Hepatocyte (in vitro differentiated cells): ENCODE results near the gene PRM3. TPM values are rescaled to one million over a fixed set of nuclear protein-coding genes. Genes with fewer than 3 reads are reported as not detected.

Experiments
- DNase-seq: peaks from one replicate; pipeline ENCODE4 v3.0.0-alpha.2; 2016; ENCODE audit warnings: low spot score
- H2AFZ ChIP-seq: fragments of 200-600 bp; sonication (generic); 2 replicates; pipeline ENCODE4 v1.6.0; 2016; ENCODE audit warnings: antibody characterized with exemption, mild to moderate bottlenecking
- H3K27ac ChIP-seq: fragments of 200-600 bp; sonication (generic); 2 replicates; pipeline ENCODE4 v1.5.1; 2016; ENCODE audit warnings: mild to moderate bottlenecking
- H3K27me3 ChIP-seq: fragments of 200-600 bp; sonication (generic); 2 replicates; pipeline ENCODE4 v1.6.1; 2016
- H3K36me3 ChIP-seq: fragments of 200-600 bp; sonication (generic); replicated peaks from 2 replicates; pipeline ENCODE4 v1.5.1; 2016; ENCODE audit warnings: low read depth; ENCODE audit not compliant: insufficient read depth
- H3K4me1 ChIP-seq: fragments of 200-600 bp; sonication (generic); 2 replicates; pipeline ENCODE4 v1.5.1; 2016; ENCODE audit warnings: mild to moderate bottlenecking, moderate library complexity; ENCODE audit not compliant: insufficient read depth
- H3K4me2 ChIP-seq: fragments of 200-600 bp; sonication (generic); 2 replicates; pipeline ENCODE4 v1.6.0; 2016
- H3K4me3 ChIP-seq: fragments of 200-600 bp; sonication (generic); 2 replicates; pipeline ENCODE4 v1.5.1; 2016; ENCODE audit warnings: mild to moderate bottlenecking
- H3K79me2 ChIP-seq: fragments of 200-600 bp; sonication (generic); 2 replicates; pipeline ENCODE4 v1.6.0; 2017; ENCODE audit warnings: mild to moderate bottlenecking
- H3K9me2 ChIP-seq: fragments of 200-600 bp; sonication (generic); replicated peaks from 2 replicates; pipeline ENCODE4 v1.6.0; 2017; ENCODE audit warnings: mild to moderate bottlenecking; ENCODE audit not compliant: insufficient read depth
- H3K9me3 ChIP-seq: fragments of 200-600 bp; sonication (generic); 2 replicates; pipeline ENCODE4 v1.5.1; 2016; ENCODE audit warnings: low read depth, mild to moderate bottlenecking
- H4K20me1 ChIP-seq: fragments of 200-600 bp; sonication (generic); 2 replicates; pipeline ENCODE4 v1.6.0; 2016; ENCODE audit warnings: mild to moderate bottlenecking; ENCODE audit not compliant: insufficient read depth, poor library complexity, severe bottlenecking
- CTCF ChIP-seq: fragments of 200-600 bp; sonication (generic); IDR thresholded peaks from 2 replicates; pipeline ENCODE4 v1.5.1; 2016; ENCODE audit warnings: antibody characterized with exemption, mild to moderate bottlenecking; ENCODE audit not compliant: poor library complexity
- EZH2 ChIP-seq: fragments of 200-600 bp; sonication (generic); IDR thresholded peaks from 2 replicates; pipeline ENCODE4 v1.6.1; 2016; ENCODE audit warnings: antibody characterized with exemption, mild to moderate bottlenecking, borderline replicate concordance
- EZH2phosphoT487 ChIP-seq: fragments of 200-600 bp; sonication (generic); IDR thresholded peaks from one replicate; pipeline ENCODE4 v1.6.1; 2018; ENCODE audit warnings: antibody characterized with exemption, mild to moderate bottlenecking, low read depth, moderate library complexity; ENCODE audit not compliant: unreplicated experiment, severe bottlenecking
- WGBS: methylation state at CpG from one replicate; pipeline ENCODE4 v1.1.6; 2016; ENCODE audit warnings: low lambda C conversion rate; ENCODE audit errors: missing lambda C conversion rate; 5-methylcytosine and 5-hydroxymethylcytosine counted together
- microRNA-seq: library from miRNA; unstranded; fragments of <30 nt; microRNA quantifications from one replicate; pipeline ENCODE4, GENCODE V29; 2017
- polyA plus RNA-seq: library from polyadenylated mRNA; unstranded; fragments of >200 nt; fragmentation: Nextera tagmentation; extraction: Ambion mirVana; gene quantifications from 2 replicates; pipeline ENCODE4 v1.2.1, GENCODE V29; 2016
- small RNA-seq: library from RNA; depleted of rRNA; stranded (forward); fragments of <200 nt; gene quantifications from one replicate; pipeline ENCODE3, GENCODE V24; 2014
- total RNA-seq: library from RNA; depleted of rRNA; stranded (reverse); fragments of >200 nt; gene quantifications from 2 replicates; pipeline ENCODE4 v1.2.3, GENCODE V29; 2014

PRM3 gene
- total and polyA plus RNA-seq, 2 experiments from 2014 or later = not detected

- Histone ChIP-seq H3K9me2 (no peaks in the 10 kb centered on the region), H3K79me2 (no peaks in the 10 kb centered on the region), H3K4me1 (no peaks in the 10 kb centered on the region), H4K20me1 (no peaks in the 10 kb centered on the region), H3K9me3 (no peaks in the 10 kb centered on the region), H3K4me2 (no peak overlapping the region), H3K27ac (no peak overlapping the region), H3K36me3 (no peaks in the 10 kb centered on the region), H3K27me3 (no peaks in the 10 kb centered on the region), H3K4me3 (no peak overlapping the region), H2AFZ (no peak overlapping the region)
- no peak for TF ChIP-seq CTCF
- DNase-seq = no peak
- 87% methylated on average over 18 of the region's 18 CpGs for WGBS
Observed at GRCh38 chr16:11225677-11226549, 47.5 kb downstream of the PRM3 start.

DNA sequence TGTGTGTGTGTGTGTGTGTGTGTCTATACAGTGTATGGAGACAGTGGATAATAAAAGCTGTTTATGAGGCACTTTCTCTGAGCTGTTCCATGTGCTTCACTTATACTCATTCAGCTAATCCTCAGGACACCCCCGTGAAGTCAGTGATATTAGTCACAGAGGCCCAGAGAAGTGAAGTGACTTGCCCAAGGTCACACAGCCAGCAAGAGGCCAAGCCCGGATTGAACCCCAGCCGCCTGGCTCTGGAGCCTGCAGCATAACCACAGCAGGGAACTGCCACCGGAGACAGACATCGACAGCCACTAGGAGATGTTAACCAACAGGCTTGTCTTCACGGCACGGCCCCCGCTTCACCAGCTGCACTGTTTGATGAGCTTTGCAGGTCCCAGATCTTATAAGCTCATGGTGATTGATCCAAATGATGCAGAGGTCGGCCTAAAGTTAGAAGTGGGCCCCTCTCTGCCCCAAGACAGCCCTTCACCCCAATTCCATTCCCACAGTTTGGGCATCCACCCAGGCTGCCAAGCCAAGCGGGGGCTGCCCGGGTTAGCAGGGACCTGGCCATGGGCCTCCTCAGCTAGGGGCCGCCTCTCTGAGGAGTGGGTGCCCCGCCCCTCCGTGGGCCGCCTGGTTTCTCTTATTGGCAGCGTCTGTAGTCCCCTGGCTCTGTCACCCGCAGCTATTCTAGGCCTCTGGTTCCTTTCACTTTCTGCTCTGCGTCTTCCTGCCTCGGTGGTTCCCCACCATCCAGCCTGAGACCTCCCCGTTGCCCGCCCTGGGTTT is 48.3 kb downstream of the PRM3 start:
- H2AFZ ChIP-seq = no peak overlapping the region
- no peaks in the 10 kb centered on the region for H3K79me2 ChIP-seq
- no peak overlapping the region for H3K4me3 ChIP-seq
- TF ChIP-seq EZH2phosphoT487 (no peak), CTCF (no peak), EZH2 (no peak)
- no peaks in the 10 kb centered on the region for H4K20me1 ChIP-seq
- H3K27me3 ChIP-seq = no peaks in the 10 kb centered on the region
- no peaks in the 10 kb centered on the region for H3K36me3 ChIP-seq
- no peaks in the 10 kb centered on the region for H3K4me1 ChIP-seq
- H3K4me2 ChIP-seq = no peak overlapping the region
- H3K27ac ChIP-seq = no peak overlapping the region
- 84% methylated on average over 20 of the region's 21 CpGs for WGBS
- no peaks in the 10 kb centered on the region for H3K9me2 ChIP-seq
- H3K9me3 ChIP-seq = no peaks in the 10 kb centered on the region
- no peak for DNase-seq

- Histone ChIP-seq H3K4me1 (no peaks in the 10 kb centered on the region), H3K79me2 (no peaks in the 10 kb centered on the region), H3K4me2 (no peak overlapping the region), H3K36me3 (no peaks in the 10 kb centered on the region), H3K4me3 (no peak overlapping the region), H3K9me2 (no peaks in the 10 kb centered on the region), H2AFZ (no peak overlapping the region), H3K9me3 (no peaks in the 10 kb centered on the region), H4K20me1 (no peaks in the 10 kb centered on the region), H3K27me3 (no peaks in the 10 kb centered on the region), H3K27ac (no peak overlapping the region)
- no peak for DNase-seq
- WGBS = 68% methylated on average over 23 of the region's 24 CpGs
- no peak for TF ChIP-seq EZH2
- no peak for TF ChIP-seq CTCF
- TF ChIP-seq EZH2phosphoT487 = no peak
Observed at GRCh38 chr16:11224096-11224893, 49.1 kb downstream of the PRM3 start.

Small RNA genes within 50 kb of the gene (microRNA-seq; reads per million reads assigned to microRNA genes)
- gene MIR548H2 = not detected

Small RNA genes within 50 kb of the gene (small RNA-seq; reads per million reads assigned to genes)
- not detected for gene MIR548H2
- gene RF00019 = not detected
- not detected for gene RF00554

Other genes with a start within 250 kb of the PRM3 start
- gene SOCS1, start 17.4 kb downstream of the PRM3 start, total RNA-seq = 9.0 and 13.1 TPM in 2 replicates
- 18.6 and 33.5 TPM in 2 replicates for gene SOCS1, start 17.4 kb downstream of the PRM3 start, polyA plus RNA-seq
- gene TNP2, start 4.3 kb downstream of the PRM3 start, total RNA-seq = not detected in 2 replicates
- not detected in 2 replicates for gene TNP2, start 4.3 kb downstream of the PRM3 start, polyA plus RNA-seq
- not detected in 2 replicates for gene PRM2, start 2.9 kb upstream of the PRM3 start, total RNA-seq
- not detected in 2 replicates for gene PRM2, start 2.9 kb upstream of the PRM3 start, polyA plus RNA-seq
- gene PRM1, start 7.7 kb upstream of the PRM3 start, total RNA-seq = not detected in 2 replicates
- gene PRM1, start 7.7 kb upstream of the PRM3 start, polyA plus RNA-seq = not detected in 2 replicates
- gene RMI2, start 71.8 kb upstream of the PRM3 start, total RNA-seq = 6.7 and 9.8 TPM in 2 replicates
- gene RMI2, start 71.8 kb upstream of the PRM3 start, polyA plus RNA-seq = 11.4 and 16.1 TPM in 2 replicates